ENCODE measurements around the gene NQO2. TPM values are rescaled to one million over a fixed set of nuclear protein-coding genes. Genes with fewer than 3 reads are reported as not detected.

Gene NQO2
- total and polyA plus RNA-seq, 2 of the 13 experiments (the other 11 are each of a cell fraction or from before 2014, with no cell fraction given) = 32.2 to 56.5 TPM

GRCh38 chr6:3009930-3010329 lies 10.2 kb downstream of the NQO2 start (continued):
- TF ChIP-seq ZNF710 (CRISPR knock-in tag; IDR thresholded peaks at IDR 0.05; ENCODE audit: borderline replicate concordance) (no peak), NFATC3 (CRISPR knock-in tag; IDR thresholded peaks at IDR 0.05) (no peak), ETV5 (CRISPR knock-in tag; IDR thresholded peaks at IDR 0.05; ENCODE audit: borderline replicate concordance) (no peak), IRF1 (CRISPR knock-in tag; IDR thresholded peaks at IDR 0.05; ENCODE audit: low read depth) (no peak), ZHX2 (IDR thresholded peaks at IDR 0.05; ENCODE audit: low read depth) (no peak), ZHX2 (CRISPR knock-in tag; IDR thresholded peaks at IDR 0.05; ENCODE audit: borderline replicate concordance) (no peak), NCOA2 (CRISPR knock-in tag; IDR thresholded peaks at IDR 0.05) (no peak), ZNF18 (CRISPR knock-in tag; IDR thresholded peaks at IDR 0.05; ENCODE audit: insufficient replicate concordance) (no peak), PAXIP1 (CRISPR knock-in tag; conservative IDR thresholded peaks at IDR 0.05) (no peak), ZBTB46 (CRISPR knock-in tag; IDR thresholded peaks at IDR 0.05; ENCODE audit: borderline replicate concordance) (no peak), KLF15 (CRISPR knock-in tag; IDR thresholded peaks at IDR 0.05; ENCODE audit: borderline replicate concordance) (no peak)
